HepG2 (cell line): ENCODE results near the gene CDC25C. TPM values are rescaled to one million over a fixed set of nuclear protein-coding genes. Genes with fewer than 3 reads are reported as not detected.

Experiments
- ETV5 ChIP-seq: IDR thresholded peaks from 2 replicates; pipeline ENCODE4 v1.6.1; 2018; ENCODE audit warnings: missing biosample characterization, missing genetic modification reagents, inconsistent platforms, borderline replicate concordance
- PHF5A ChIP-seq: IDR thresholded peaks from one replicate; pipeline ENCODE4 v1.6.1; 2018; ENCODE audit warnings: low read depth, missing genetic modification reagents; ENCODE audit not compliant: unreplicated experiment
- RBAK ChIP-seq: sonication (generic); formaldehyde crosslinking; IDR thresholded peaks from 2 replicates; pipeline ENCODE4 v1.5.1; 2020; ENCODE audit warnings: mild to moderate bottlenecking, missing genetic modification reagents
- ZNF609 ChIP-seq: sonication (generic); formaldehyde crosslinking; IDR thresholded peaks from 2 replicates; pipeline ENCODE4 v1.4.0; 2020; ENCODE audit warnings: mild to moderate bottlenecking, missing genetic modification reagents, borderline replicate concordance
- ZNF646 ChIP-seq: sonication (generic); formaldehyde crosslinking; IDR thresholded peaks from 2 replicates; pipeline ENCODE4 v1.9.0; 2021; ENCODE audit warnings: mild to moderate bottlenecking, missing genetic modification reagents
- polyA plus RNA-seq, 8 experiments: library from polyadenylated mRNA; depleted of rRNA in 3 of 8; stranded (reverse) in 7 of 8; unstranded in 1 of 8; fragments of >200 nt; fragmentation: Illumina TruSeq in 4 of 8; extraction: Trizol in 4 of 8; gene quantifications; 2 replicates each; pipeline versions ENCODE4 v1.2.1 to v1.2.3, GENCODE V29; 2011 to 2016; ENCODE audit warnings: low read depth in 4 of 8, missing spikeins in 1 of 8, mixed read lengths in 1 of 8; ENCODE audit not compliant: insufficient read depth in 1 of 8
- total RNA-seq, 5 experiments: library from RNA; depleted of rRNA; stranded (reverse); fragments of >200 nt; fragmentation: Illumina TruSeq; extraction: Trizol; gene quantifications; 2 replicates each; pipeline ENCODE4 v1.2.3, GENCODE V29; 2016; ENCODE audit warnings: low read depth in 1 of 5
- TF ChIP-seq, protein P1 (sequence below), 2 experiments: fragments of 450-650 bp in 1 of 2; sonication (generic) in 1 of 2; formaldehyde crosslinking in 1 of 2; IDR thresholded peaks; 2 replicates each; pipeline versions ENCODE4 v1.6.1 to v1.8.0; 2016 to 2022; ENCODE audit warnings: antibody characterized with exemption in 1 of 2, mild to moderate bottlenecking in 1 of 2, missing genetic modification reagents in 1 of 2

The CDC25C gene
- total and polyA plus RNA-seq, 2 of the 13 experiments (the other 11 are each of a cell fraction or from before 2014, with no cell fraction given): 17.7 to 27.6 TPM

DNA sequence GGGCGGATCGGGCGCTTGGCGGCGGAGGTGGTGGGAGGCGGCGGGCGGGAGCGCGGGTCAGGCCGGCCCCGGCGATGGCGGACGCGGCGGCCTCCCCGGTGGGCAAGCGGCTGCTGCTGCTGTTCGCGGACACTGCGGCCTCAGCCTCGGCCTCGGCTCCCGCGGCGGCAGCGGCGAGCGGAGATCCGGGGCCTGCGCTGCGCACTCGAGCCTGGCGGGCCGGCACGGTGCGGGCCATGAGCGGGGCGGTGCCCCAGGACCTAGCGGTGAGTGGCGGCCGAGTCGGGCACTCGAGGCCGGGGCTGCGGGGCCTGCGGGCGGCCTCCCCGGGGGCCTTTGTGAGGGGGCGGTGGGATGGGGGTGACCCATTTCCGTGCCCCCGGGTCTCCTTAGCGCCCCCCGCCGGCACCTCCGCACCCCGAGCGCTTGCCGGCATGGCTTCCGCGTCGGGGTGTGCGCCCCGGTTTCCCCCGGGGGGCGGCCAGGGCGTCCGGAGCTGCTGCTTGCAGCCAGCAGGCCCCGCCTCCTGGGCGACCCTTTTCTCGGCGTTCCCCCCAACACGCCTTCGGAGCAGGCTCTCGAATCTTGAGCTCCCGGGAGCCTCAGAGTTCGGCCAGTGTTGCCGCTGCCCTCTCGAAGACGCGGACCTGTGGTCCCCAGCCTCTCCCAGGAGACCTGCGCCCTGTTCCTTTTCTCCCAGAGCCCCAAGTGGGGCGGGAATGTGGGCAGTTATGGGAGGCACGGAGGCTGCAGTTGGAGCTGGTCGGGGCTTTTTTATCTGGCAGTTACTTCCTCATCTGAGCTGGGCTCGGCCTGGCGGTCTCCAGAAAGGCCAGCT lies 21.3 kb upstream of the CDC25C start (continued):
- TF ChIP-seq ZNF609 (CRISPR knock-in tag) (no peak), RBAK (no peak), PHF5A (CRISPR knock-in tag) (peak; percentile 2), ETV5 (CRISPR knock-in tag) (no peak), ZNF646 (CRISPR knock-in tag) (no peak)
- TF ChIP-seq, protein P1, sequence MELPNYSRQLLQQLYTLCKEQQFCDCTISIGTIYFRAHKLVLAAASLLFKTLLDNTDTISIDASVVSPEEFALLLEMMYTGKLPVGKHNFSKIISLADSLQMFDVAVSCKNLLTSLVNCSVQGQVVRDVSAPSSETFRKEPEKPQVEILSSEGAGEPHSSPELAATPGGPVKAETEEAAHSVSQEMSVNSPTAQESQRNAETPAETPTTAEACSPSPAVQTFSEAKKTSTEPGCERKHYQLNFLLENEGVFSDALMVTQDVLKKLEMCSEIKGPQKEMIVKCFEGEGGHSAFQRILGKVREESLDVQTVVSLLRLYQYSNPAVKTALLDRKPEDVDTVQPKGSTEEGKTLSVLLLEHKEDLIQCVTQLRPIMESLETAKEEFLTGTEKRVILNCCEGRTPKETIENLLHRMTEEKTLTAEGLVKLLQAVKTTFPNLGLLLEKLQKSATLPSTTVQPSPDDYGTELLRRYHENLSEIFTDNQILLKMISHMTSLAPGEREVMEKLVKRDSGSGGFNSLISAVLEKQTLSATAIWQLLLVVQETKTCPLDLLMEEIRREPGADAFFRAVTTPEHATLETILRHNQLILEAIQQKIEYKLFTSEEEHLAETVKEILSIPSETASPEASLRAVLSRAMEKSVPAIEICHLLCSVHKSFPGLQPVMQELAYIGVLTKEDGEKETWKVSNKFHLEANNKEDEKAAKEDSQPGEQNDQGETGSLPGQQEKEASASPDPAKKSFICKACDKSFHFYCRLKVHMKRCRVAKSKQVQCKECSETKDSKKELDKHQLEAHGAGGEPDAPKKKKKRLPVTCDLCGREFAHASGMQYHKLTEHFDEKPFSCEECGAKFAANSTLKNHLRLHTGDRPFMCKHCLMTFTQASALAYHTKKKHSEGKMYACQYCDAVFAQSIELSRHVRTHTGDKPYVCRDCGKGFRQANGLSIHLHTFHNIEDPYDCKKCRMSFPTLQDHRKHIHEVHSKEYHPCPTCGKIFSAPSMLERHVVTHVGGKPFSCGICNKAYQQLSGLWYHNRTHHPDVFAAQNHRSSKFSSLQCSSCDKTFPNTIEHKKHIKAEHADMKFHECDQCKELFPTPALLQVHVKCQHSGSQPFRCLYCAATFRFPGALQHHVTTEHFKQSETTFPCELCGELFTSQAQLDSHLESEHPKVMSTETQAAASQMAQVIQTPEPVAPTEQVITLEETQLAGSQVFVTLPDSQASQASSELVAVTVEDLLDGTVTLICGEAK (IDR thresholded peaks at IDR 0.05): no peak
- TF ChIP-seq, protein P1 (CRISPR knock-in tag; IDR thresholded peaks at IDR 0.05): no peak
